ENCODE measurements around the gene PAX8.

Gene PAX8

DNA sequence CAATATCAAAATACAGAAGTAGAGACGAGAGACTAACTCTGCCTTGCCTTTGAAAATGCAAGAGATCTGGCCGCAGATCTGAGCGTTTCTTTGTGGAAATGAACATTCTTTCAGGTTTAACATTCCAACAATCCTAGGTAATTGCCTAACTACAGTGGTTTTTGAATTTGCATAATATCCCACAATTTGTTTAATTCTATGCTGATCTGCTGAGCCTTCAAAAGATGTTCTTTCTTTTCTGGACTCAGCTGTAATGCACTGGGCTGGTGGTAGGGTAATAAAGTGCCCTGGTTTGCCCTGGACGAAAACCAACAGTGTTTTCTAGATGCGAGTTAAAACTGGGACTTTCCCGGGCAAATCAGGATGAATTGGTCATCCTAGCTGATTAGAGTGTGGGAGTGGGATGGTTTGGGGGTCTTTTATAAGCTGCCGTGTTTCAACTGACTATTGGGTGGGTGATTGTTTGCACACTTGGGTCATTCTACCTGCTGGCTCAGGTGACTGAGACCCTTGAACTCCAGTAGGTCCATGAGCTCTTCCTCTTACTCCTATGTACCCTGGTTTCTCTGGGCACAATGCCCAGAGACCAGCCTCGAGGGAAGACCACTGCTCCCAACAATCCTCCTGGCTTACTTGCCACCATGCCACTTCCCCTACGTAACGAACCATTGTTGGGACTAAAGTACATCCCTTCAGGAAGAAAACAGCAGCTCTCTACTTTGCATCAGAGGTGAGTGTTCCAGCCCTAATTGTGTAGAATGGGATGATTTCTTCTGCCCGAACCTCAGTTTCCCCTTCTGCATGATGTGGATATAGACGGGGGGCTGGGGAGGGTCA, 3.4 kb upstream of the PAX8 start:
- peaks cover 27 to 28% of the 10 kb centered on the region in 2 donors for H3K4me1 ChIP-seq (ENCODE audit: control insufficient read depth in 1 of 2, insufficient read depth in 2 of 2, low read length in 2 of 2)
- peak overlapping the region; percentile 3 to 25 for H3K9ac ChIP-seq (ENCODE audit: low read depth in 1 of 2, low read length in 2 of 2)
- no peak overlapping the region for H3K4me3 ChIP-seq (ENCODE audit: low read depth in 1 of 2, low read length in 2 of 2)
- H3K36me3 ChIP-seq (ENCODE audit: control insufficient read depth in 1 of 2, insufficient read depth in 2 of 2, low read length in 2 of 2), result no peaks in the 10 kb centered on the region
- peak overlapping the region; percentile 53 for H3K27ac ChIP-seq (ENCODE audit: low read depth, low read length)
- peaks cover 0 to 6% of the 10 kb centered on the region in 2 donors for H3K27me3 ChIP-seq (ENCODE audit: control insufficient read depth in 1 of 2, insufficient read depth in 2 of 2, low read length in 2 of 2)
- H3K9me3 ChIP-seq (ENCODE audit: control insufficient read depth in 1 of 2, low read length in 2 of 2), result no peaks in the 10 kb centered on the region

DNA sequence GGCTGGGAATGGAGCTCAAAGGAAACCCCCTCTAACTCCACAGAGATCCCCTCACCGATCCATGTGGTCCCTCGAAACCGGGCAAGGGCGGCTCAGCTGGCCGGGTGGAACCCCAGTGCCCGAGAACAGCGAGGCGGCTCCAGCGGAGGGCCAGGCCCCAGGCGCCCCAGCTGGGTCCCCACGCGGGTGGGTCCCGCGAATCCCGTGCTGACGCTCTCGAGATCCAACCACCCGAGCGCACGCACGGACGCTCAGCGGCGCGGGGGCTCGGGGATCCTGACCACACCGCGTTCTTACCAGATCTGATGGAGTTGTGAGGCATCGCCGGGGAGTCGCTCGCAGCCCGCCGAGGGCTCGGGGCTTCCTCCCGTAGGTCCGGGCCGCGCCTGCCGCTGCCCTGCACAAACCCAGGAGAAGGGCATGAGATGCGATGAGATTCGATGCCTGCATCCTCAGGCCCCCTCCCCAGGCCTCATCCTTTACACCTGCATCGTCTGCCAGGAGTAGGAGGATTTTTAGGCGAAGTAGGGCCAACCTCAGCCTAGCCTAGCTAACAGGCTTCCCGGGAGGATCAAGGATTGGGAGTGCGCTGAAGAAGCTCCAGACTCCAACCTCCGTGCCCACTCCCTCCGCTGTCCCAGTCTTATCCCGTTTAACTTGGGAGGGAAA, 514 bp downstream of the PAX8 start:
- Histone ChIP-seq H3K9ac (ENCODE audit: low read depth in 1 of 2, low read length in 2 of 2) (no peak overlapping the region), H3K4me1 (ENCODE audit: control insufficient read depth in 1 of 2, insufficient read depth in 2 of 2, low read length in 2 of 2) (peaks cover 11 to 20% of the 10 kb centered on the region in 2 donors), H3K36me3 (ENCODE audit: control insufficient read depth in 1 of 2, insufficient read depth in 2 of 2, low read length in 2 of 2) (no peaks in the 10 kb centered on the region), H3K4me3 (ENCODE audit: low read depth in 1 of 2, low read length in 2 of 2) (no peak overlapping the region), H3K27me3 (ENCODE audit: control insufficient read depth in 1 of 2, insufficient read depth in 2 of 2, low read length in 2 of 2) (peaks cover 4 to 31% of the 10 kb centered on the region in 2 donors), H3K27ac (ENCODE audit: low read depth, low read length) (peak overlapping the region; percentile 64), H3K9me3 (ENCODE audit: control insufficient read depth in 1 of 2, low read length in 2 of 2) (no peaks in the 10 kb centered on the region)

DNA sequence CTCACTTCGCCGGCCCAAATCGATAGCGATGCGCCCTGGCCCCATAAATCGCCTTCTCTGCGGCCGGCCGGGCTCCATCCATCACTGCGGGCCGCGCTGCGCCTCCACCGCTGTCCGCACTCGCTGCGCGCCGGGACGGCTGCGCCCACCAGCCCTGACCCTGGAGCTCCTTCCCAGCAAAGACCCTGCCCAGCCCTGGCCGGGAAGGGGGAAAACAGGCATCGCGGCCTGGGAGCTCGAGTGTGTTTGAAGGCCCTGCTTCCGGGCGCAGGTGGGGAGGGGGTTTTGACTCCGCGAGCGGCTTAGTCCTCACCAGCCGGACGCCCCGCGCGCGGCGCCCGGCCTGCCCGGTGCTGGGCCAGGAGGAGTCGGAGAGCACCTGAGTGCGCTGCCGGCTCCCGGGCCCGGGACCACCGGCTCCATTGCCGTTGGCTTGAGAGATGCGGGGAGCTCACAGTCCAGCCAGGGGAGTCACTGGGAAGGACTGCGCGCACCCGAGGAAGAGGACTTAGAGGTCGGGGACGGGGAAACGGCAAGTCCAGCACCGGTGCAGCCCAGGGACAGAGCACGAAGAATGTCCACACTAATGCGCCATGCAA, 1.1 kb downstream of the PAX8 start:
- no peak overlapping the region for H3K4me3 ChIP-seq (ENCODE audit: low read depth in 1 of 2, low read length in 2 of 2)
- peaks cover 4 to 34% of the 10 kb centered on the region in 2 donors for H3K27me3 ChIP-seq (ENCODE audit: control insufficient read depth in 1 of 2, insufficient read depth in 2 of 2, low read length in 2 of 2)
- H3K9ac ChIP-seq (ENCODE audit: low read depth in 1 of 2, low read length in 2 of 2), result no peak overlapping the region
- peaks cover 7 to 19% of the 10 kb centered on the region in 2 donors for H3K4me1 ChIP-seq (ENCODE audit: control insufficient read depth in 1 of 2, insufficient read depth in 2 of 2, low read length in 2 of 2)
- no peaks in the 10 kb centered on the region for H3K9me3 ChIP-seq (ENCODE audit: control insufficient read depth in 1 of 2, low read length in 2 of 2)
- no peaks in the 10 kb centered on the region for H3K36me3 ChIP-seq (ENCODE audit: control insufficient read depth in 1 of 2, insufficient read depth in 2 of 2, low read length in 2 of 2)
- H3K27ac ChIP-seq (ENCODE audit: low read depth, low read length), result peak overlapping the region; percentile 51

GRCh38 chr2:113276761-113277425, 1.8 kb downstream of the PAX8 start:
- peaks cover 4 to 34% of the 10 kb centered on the region in 2 donors for H3K27me3 ChIP-seq (ENCODE audit: control insufficient read depth in 1 of 2, insufficient read depth in 2 of 2, low read length in 2 of 2)
- no peak overlapping the region for H3K27ac ChIP-seq (ENCODE audit: low read depth, low read length)
- H3K4me3 ChIP-seq (ENCODE audit: low read depth in 1 of 2, low read length in 2 of 2), result no peak overlapping the region
- H3K9me3 ChIP-seq (ENCODE audit: control insufficient read depth in 1 of 2, low read length in 2 of 2), result no peaks in the 10 kb centered on the region
- no peaks in the 10 kb centered on the region for H3K36me3 ChIP-seq (ENCODE audit: control insufficient read depth in 1 of 2, insufficient read depth in 2 of 2, low read length in 2 of 2)
- H3K9ac ChIP-seq (ENCODE audit: low read depth in 1 of 2, low read length in 2 of 2), result no peak overlapping the region
- H3K4me1 ChIP-seq (ENCODE audit: control insufficient read depth in 1 of 2, insufficient read depth in 2 of 2, low read length in 2 of 2), result peaks cover 0 to 13% of the 10 kb centered on the region in 2 donors

DNA sequence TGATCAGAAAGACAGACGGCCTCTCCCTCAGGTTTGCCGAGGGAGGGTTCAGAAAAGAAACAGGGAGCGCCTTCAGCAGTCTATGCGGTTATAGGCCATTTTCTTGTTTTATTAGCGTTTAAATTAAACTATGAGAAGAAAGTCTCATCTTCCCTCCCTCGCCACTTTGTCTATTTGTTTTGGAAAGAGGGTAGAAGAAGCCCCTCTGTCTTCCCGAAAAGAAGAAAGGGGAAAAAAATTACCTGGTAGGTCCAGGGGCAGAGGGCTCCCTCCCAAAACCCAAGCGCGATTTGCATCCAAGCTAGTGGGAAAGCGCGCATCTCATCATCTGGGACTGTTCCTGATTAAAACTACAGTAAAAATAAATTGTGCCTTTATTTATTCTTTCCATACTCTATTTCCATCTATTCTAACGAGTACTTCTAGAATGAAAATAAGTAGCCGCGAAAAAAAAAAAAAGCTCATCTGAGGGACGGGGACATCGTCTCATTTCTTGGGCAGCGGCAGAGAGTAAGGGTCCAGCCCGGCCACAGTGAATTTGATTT, 2.4 kb downstream of the PAX8 start:
- Histone ChIP-seq H3K9ac (ENCODE audit: low read depth in 1 of 2, low read length in 2 of 2) (no peak overlapping the region), H3K4me1 (ENCODE audit: control insufficient read depth in 1 of 2, insufficient read depth in 2 of 2, low read length in 2 of 2) (peaks cover 0 to 11% of the 10 kb centered on the region in 2 donors), H3K4me3 (ENCODE audit: low read depth in 1 of 2, low read length in 2 of 2) (no peak overlapping the region), H3K9me3 (ENCODE audit: control insufficient read depth in 1 of 2, low read length in 2 of 2) (no peaks in the 10 kb centered on the region), H3K36me3 (ENCODE audit: control insufficient read depth in 1 of 2, insufficient read depth in 2 of 2, low read length in 2 of 2) (no peaks in the 10 kb centered on the region), H3K27ac (ENCODE audit: low read depth, low read length) (no peak overlapping the region), H3K27me3 (ENCODE audit: control insufficient read depth in 1 of 2, insufficient read depth in 2 of 2, low read length in 2 of 2) (peaks cover 4 to 34% of the 10 kb centered on the region in 2 donors)

DNA sequence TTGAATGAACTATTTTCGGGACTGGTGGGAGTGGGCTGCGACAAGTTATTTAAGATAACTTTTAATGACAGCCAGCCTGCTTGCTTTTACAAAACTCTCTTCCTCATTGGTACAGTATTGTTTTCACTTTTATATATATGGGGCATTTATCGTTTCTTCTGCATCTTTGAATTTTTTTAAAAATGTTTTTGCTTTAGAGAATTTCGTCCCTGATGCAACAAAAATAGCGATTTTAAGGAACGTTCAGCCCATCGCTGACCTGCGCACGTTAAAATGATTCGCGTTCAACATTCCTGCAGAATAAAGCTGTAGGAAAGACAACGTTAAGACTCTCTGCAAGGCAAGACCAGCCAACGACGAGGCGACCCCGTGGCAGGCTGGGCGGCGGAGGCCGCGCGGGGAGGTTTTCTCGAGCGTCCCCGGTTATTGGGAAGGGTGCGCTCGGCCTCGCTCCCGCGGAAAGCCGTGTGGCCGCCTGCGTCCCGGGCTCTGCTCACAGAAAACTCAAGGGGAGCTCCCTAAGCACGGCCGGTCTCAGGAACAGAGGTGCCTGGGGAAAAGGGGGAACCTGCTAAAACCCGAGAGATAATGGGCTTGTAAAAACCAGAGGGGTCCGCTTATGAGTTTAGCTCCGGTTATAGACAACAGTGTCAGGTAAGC, 3.0 kb downstream of the PAX8 start:
- peaks cover 0 to 7% of the 10 kb centered on the region in 2 donors for H3K4me1 ChIP-seq (ENCODE audit: control insufficient read depth in 1 of 2, insufficient read depth in 2 of 2, low read length in 2 of 2)
- H3K27me3 ChIP-seq (ENCODE audit: control insufficient read depth in 1 of 2, insufficient read depth in 2 of 2, low read length in 2 of 2), result peaks cover 4 to 34% of the 10 kb centered on the region in 2 donors
- no peak overlapping the region for H3K4me3 ChIP-seq (ENCODE audit: low read depth in 1 of 2, low read length in 2 of 2)
- no peaks in the 10 kb centered on the region for H3K36me3 ChIP-seq (ENCODE audit: control insufficient read depth in 1 of 2, insufficient read depth in 2 of 2, low read length in 2 of 2)
- no peaks in the 10 kb centered on the region for H3K9me3 ChIP-seq (ENCODE audit: control insufficient read depth in 1 of 2, low read length in 2 of 2)
- H3K9ac ChIP-seq (ENCODE audit: low read depth in 1 of 2, low read length in 2 of 2), result no peak overlapping the region
- H3K27ac ChIP-seq (ENCODE audit: low read depth, low read length), result no peak overlapping the region

DNA sequence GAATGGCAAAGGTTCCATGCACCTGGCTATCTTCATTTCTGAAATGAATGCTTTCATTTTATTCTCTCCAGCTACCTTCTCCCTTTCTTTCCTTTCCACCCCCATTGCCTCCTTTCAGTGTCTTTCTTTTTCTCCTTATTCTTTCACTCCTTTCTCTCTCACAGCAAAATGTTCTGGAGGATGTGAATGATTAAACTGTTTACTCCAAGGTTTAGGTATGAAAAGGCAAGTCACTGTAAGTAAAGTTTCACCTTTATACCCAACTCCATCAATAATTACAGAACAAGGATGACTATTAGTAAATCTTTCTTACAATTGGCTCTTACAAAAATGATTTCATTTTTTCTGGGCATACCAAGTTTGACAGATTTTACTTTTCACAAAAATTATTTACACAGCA, 4.3 kb downstream of the PAX8 start:
- no peak overlapping the region for H3K9ac ChIP-seq (ENCODE audit: low read depth in 1 of 2, low read length in 2 of 2)
- no peak overlapping the region for H3K27ac ChIP-seq (ENCODE audit: low read depth, low read length)
- peaks cover 0 to 7% of the 10 kb centered on the region in 2 donors for H3K4me1 ChIP-seq (ENCODE audit: control insufficient read depth in 1 of 2, insufficient read depth in 2 of 2, low read length in 2 of 2)
- no peak overlapping the region for H3K4me3 ChIP-seq (ENCODE audit: low read depth in 1 of 2, low read length in 2 of 2)
- H3K27me3 ChIP-seq (ENCODE audit: control insufficient read depth in 1 of 2, insufficient read depth in 2 of 2, low read length in 2 of 2), result peaks cover 4 to 34% of the 10 kb centered on the region in 2 donors
- no peaks in the 10 kb centered on the region for H3K9me3 ChIP-seq (ENCODE audit: control insufficient read depth in 1 of 2, low read length in 2 of 2)
- H3K36me3 ChIP-seq (ENCODE audit: control insufficient read depth in 1 of 2, insufficient read depth in 2 of 2, low read length in 2 of 2), result peaks cover 0 to 3% of the 10 kb centered on the region in 2 donors

DNA sequence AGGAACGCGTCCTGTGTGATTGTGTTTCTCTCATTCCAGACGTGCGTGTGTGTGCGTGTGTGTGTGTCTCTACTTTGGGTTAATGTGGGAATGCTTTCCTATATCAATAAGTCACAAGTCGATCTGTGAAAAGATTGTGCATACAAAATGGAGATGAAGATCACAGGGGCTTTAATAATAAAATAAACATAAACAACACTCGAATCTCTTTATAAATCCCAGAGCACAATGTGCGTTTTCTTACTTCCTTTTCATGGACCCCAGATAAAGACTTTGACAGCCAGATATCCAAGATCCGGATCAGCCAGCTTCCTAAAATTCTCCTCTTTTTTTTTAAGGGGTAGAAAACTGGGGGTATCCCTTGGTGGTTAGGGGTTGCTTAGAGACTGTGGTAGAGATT, 4.7 kb downstream of the PAX8 start:
- H3K9me3 ChIP-seq (ENCODE audit: control insufficient read depth in 1 of 2, low read length in 2 of 2), result no peaks in the 10 kb centered on the region
- H3K4me1 ChIP-seq (ENCODE audit: control insufficient read depth in 1 of 2, insufficient read depth in 2 of 2, low read length in 2 of 2), result peaks cover 0 to 7% of the 10 kb centered on the region in 2 donors
- H3K36me3 ChIP-seq (ENCODE audit: control insufficient read depth in 1 of 2, insufficient read depth in 2 of 2, low read length in 2 of 2), result peaks cover 0 to 3% of the 10 kb centered on the region in 2 donors
- no peak overlapping the region for H3K9ac ChIP-seq (ENCODE audit: low read depth in 1 of 2, low read length in 2 of 2)
- peaks cover 4 to 34% of the 10 kb centered on the region in 2 donors for H3K27me3 ChIP-seq (ENCODE audit: control insufficient read depth in 1 of 2, insufficient read depth in 2 of 2, low read length in 2 of 2)
- H3K27ac ChIP-seq (ENCODE audit: low read depth, low read length), result no peak overlapping the region
- no peak overlapping the region for H3K4me3 ChIP-seq (ENCODE audit: low read depth in 1 of 2, low read length in 2 of 2)

DNA sequence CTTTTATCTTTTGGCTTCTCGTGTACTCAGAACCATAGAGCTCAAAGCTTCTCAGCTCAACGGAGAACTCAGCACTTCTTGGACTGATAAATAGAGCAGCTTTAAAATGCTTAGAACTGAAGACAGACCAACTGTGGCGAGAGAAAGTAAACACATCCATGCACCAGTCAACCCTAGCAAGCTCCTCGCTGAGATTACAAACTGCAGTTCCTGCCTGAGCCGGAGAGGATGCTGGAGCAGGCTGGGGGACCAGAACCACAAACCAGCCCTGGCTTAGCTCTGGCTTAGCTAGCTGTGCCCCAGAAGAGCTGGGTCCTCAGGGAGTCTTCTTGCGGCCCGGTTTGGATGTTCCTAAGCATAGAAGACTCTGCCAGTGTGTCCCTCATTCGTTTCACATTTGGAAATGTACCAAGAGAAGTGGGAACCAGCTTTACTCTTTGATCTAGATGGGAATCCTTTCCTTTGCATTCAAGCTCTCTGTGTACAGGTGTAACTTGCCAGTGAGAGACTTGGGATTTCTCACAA, 5.6 kb downstream of the PAX8 start:
- Histone ChIP-seq H3K27me3 (ENCODE audit: control insufficient read depth in 1 of 2, insufficient read depth in 2 of 2, low read length in 2 of 2) (peaks cover 4 to 32% of the 10 kb centered on the region in 2 donors), H3K9me3 (ENCODE audit: control insufficient read depth in 1 of 2, low read length in 2 of 2) (no peaks in the 10 kb centered on the region), H3K36me3 (ENCODE audit: control insufficient read depth in 1 of 2, insufficient read depth in 2 of 2, low read length in 2 of 2) (peaks cover 0 to 7% of the 10 kb centered on the region in 2 donors), H3K4me3 (ENCODE audit: low read depth in 1 of 2, low read length in 2 of 2) (no peak overlapping the region), H3K27ac (ENCODE audit: low read depth, low read length) (no peak overlapping the region), H3K4me1 (ENCODE audit: control insufficient read depth in 1 of 2, insufficient read depth in 2 of 2, low read length in 2 of 2) (peaks cover 0 to 7% of the 10 kb centered on the region in 2 donors), H3K9ac (ENCODE audit: low read depth in 1 of 2, low read length in 2 of 2) (no peak overlapping the region)
